Measurements from ENCODE around the gene AMMECR1. TPM values are rescaled to one million over a fixed set of nuclear protein-coding genes. Genes with fewer than 3 reads are reported as not detected.
"Not testable (repeated sequence)": the region's sequence is repeated elsewhere in the genome, so short reads cannot be mapped to it uniquely, and the experiment has no call there.

AMMECR1 gene
- total RNA-seq, 5 donors from 2014 or later (not counting 1 experiment from before 2014, with no cell fraction given), result 11.7 to 17.4 (median 12.6) TPM

GRCh38 chrX:110245011-110245410 lies 72.9 kb downstream of the AMMECR1 start:
- ChIA-PET POLR2A (no interaction called here), CTCF (interaction anchor here in 1 of 2 donors (1.0 kb wide), 1 partner anchor 67 kb away, joined by 3 read pairs; no protein-coding TSS in a partner anchor)
- ATAC-seq (replicated peaks in 1 of 4) (no peak), DNase-seq (no peak)
- Histone ChIP-seq H3K4me3 (ENCODE audit: control insufficient read depth in 1 of 2, extremely low read depth in 1 of 2, low read length in 1 of 2) (no peak overlapping the region), H3K27ac (ENCODE audit: low read length) (no peak overlapping the region), H3K9me3 (no peaks in the 10 kb centered on the region), H3K4me1 (ENCODE audit: control insufficient read depth in 1 of 2, extremely low read depth in 1 of 2, insufficient read depth in 2 of 2, low read length in 2 of 2) (peaks cover 0 to 4% of the 10 kb centered on the region in 2 experiments), H3K36me3 (ENCODE audit: control insufficient read depth in 2 of 2, extremely low read depth in 1 of 2, insufficient read depth in 1 of 2, low read length in 1 of 2) (no peaks in the 10 kb centered on the region), H3K27me3 (replicated peaks in 1 of 2; ENCODE audit: control insufficient read depth in 2 of 2, extremely low read depth in 1 of 2, insufficient read depth in 2 of 2, low read length in 1 of 2) (no peaks in the 10 kb centered on the region)
- H3K9me3 Mint-ChIP-seq, result peaks cover 0 to 11% (median 3%) of the 10 kb centered on the region in 3 donors
- peaks cover 0 to 7% of the 10 kb centered on the region in 2 donors for H3K27me3 Mint-ChIP-seq
- peaks cover 25% of the 10 kb centered on the region for H3K36me3 Mint-ChIP-seq
- peak overlapping the region; percentile 9 to 27 for H3K27ac Mint-ChIP-seq
- peaks cover 12 to 60% (median 40%) of the 10 kb centered on the region in 3 donors for H3K4me1 Mint-ChIP-seq
- H3K4me3 Mint-ChIP-seq, result no peak overlapping the region

- H3K36me3 ChIP-seq (ENCODE audit: control insufficient read depth in 2 of 2, extremely low read depth in 1 of 2, insufficient read depth in 1 of 2, low read length in 1 of 2), result no peaks in the 10 kb centered on the region
- no peaks in the 10 kb centered on the region for H3K27me3 ChIP-seq (replicated peaks in 1 of 2; ENCODE audit: control insufficient read depth in 2 of 2, extremely low read depth in 1 of 2, insufficient read depth in 2 of 2, low read length in 1 of 2)
- Mint-ChIP-seq H3K27ac (peak overlapping the region; percentile 8 to 66), H3K4me1 (peaks cover 0 to 74% (median 59%) of the 10 kb centered on the region in 3 donors), H3K27me3 (peaks cover 0 to 9% of the 10 kb centered on the region in 2 donors), H3K4me3 (no peak overlapping the region), H3K36me3 (peaks cover 26% of the 10 kb centered on the region), H3K9me3 (peaks cover 0 to 13% (median 7%) of the 10 kb centered on the region in 3 donors)
- no peak overlapping the region for H3K27ac ChIP-seq (ENCODE audit: low read length)
- POLR2A ChIA-PET, result no interaction called here
- H3K9me3 ChIP-seq, result no peaks in the 10 kb centered on the region
- ATAC-seq (replicated peaks in 1 of 4), result no peak
- no peak overlapping the region for H3K4me3 ChIP-seq (ENCODE audit: control insufficient read depth in 1 of 2, extremely low read depth in 1 of 2, low read length in 1 of 2)
- peaks cover 0 to 11% of the 10 kb centered on the region in 2 experiments for H3K4me1 ChIP-seq (ENCODE audit: control insufficient read depth in 1 of 2, extremely low read depth in 1 of 2, insufficient read depth in 2 of 2, low read length in 2 of 2)
- WGBS (ENCODE audit: insufficient coverage), result no CpG with 5 or more reads among the region's 1 CpG
- DNase-seq, result no peak
- CTCF ChIA-PET, result no interaction called here
Observed at GRCh38 chrX:110242371-110242770, 75.5 kb downstream of the AMMECR1 start.

GRCh38 chrX:110241816-110242215 lies 76.1 kb downstream of the AMMECR1 start:
- POLR2A ChIA-PET, result interaction anchor here in 1 of 2 donors (0.6 kb wide), 1 partner anchor 36 kb away, joined by 3 read pairs; no protein-coding TSS in a partner anchor
- H3K27ac Mint-ChIP-seq, result peak overlapping the region in 1 of 2 donors; percentile 61
- DNase-seq (no peak), ATAC-seq (replicated peaks in 1 of 4) (no peak)
- H3K36me3 ChIP-seq (ENCODE audit: control insufficient read depth in 2 of 2, extremely low read depth in 1 of 2, insufficient read depth in 1 of 2, low read length in 1 of 2), result no peaks in the 10 kb centered on the region
- no peak overlapping the region for H3K27ac ChIP-seq (ENCODE audit: low read length)
- WGBS (ENCODE audit: insufficient coverage), result no CpG with 5 or more reads among the region's 1 CpG
- H3K4me3 Mint-ChIP-seq, result no peak overlapping the region
- no peak overlapping the region for H3K4me3 ChIP-seq (ENCODE audit: control insufficient read depth in 1 of 2, extremely low read depth in 1 of 2, low read length in 1 of 2)
- peaks cover 0 to 9% of the 10 kb centered on the region in 2 donors for H3K27me3 Mint-ChIP-seq
- H3K4me1 Mint-ChIP-seq, result peaks cover 0 to 76% (median 61%) of the 10 kb centered on the region in 3 donors
- CTCF ChIA-PET, result no interaction called here
- H3K4me1 ChIP-seq (ENCODE audit: control insufficient read depth in 1 of 2, extremely low read depth in 1 of 2, insufficient read depth in 2 of 2, low read length in 2 of 2), result peaks cover 0 to 11% of the 10 kb centered on the region in 2 experiments
- no peaks in the 10 kb centered on the region for H3K27me3 ChIP-seq (replicated peaks in 1 of 2; ENCODE audit: control insufficient read depth in 2 of 2, extremely low read depth in 1 of 2, insufficient read depth in 2 of 2, low read length in 1 of 2)
- peaks cover 0 to 13% (median 7%) of the 10 kb centered on the region in 3 donors for H3K9me3 Mint-ChIP-seq
- H3K36me3 Mint-ChIP-seq, result peaks cover 26% of the 10 kb centered on the region
- H3K9me3 ChIP-seq, result no peaks in the 10 kb centered on the region

- H3K36me3 Mint-ChIP-seq, result peaks cover 22% of the 10 kb centered on the region
- not testable (repeated sequence) for H3K4me3 ChIP-seq (ENCODE audit: control insufficient read depth in 1 of 2, extremely low read depth in 1 of 2, low read length in 1 of 2); H3K9me3 ChIP-seq; H3K27me3 ChIP-seq (replicated peaks in 1 of 2; ENCODE audit: control insufficient read depth in 2 of 2, extremely low read depth in 1 of 2, insufficient read depth in 2 of 2, low read length in 1 of 2); H3K36me3 ChIP-seq (ENCODE audit: control insufficient read depth in 2 of 2, extremely low read depth in 1 of 2, insufficient read depth in 1 of 2, low read length in 1 of 2); H3K27me3 Mint-ChIP-seq
- no CpG with 5 or more reads among the region's 5 CpGs for WGBS (ENCODE audit: insufficient coverage)
- peaks cover 3 to 13% (median 7%) of the 10 kb centered on the region in 3 donors for H3K9me3 Mint-ChIP-seq
- ChIA-PET CTCF (interaction anchor here in 1 of 2 donors (0.5 to 1.1 kb wide), 2 partner anchors 8 to 49 kb away, joined by 3 read pairs; no protein-coding TSS in a partner anchor), POLR2A (interaction anchor here in 1 of 2 donors (0.6 kb wide), 1 partner anchor 76 kb away, joined by 3 read pairs; no protein-coding TSS in a partner anchor)
- peak; percentile 9 to 58 (median 34) for DNase-seq
- H3K4me1 Mint-ChIP-seq, result peaks cover 5 to 61% (median 51%) of the 10 kb centered on the region in 3 donors
- peak overlapping the region; percentile 88 to 94 for H3K27ac Mint-ChIP-seq
- H3K4me3 Mint-ChIP-seq, result peak overlapping the region in 2 of 3 donors; percentile 15 to 30
- H3K4me1 ChIP-seq (ENCODE audit: control insufficient read depth in 1 of 2, extremely low read depth in 1 of 2, insufficient read depth in 2 of 2, low read length in 2 of 2), result peaks cover 0 to 11% of the 10 kb centered on the region in 2 experiments
- peak; percentile 54 to 91 (median 78) for ATAC-seq (replicated peaks in 1 of 4)
- H3K27ac ChIP-seq (ENCODE audit: low read length), result peak overlapping the region; percentile 69
Observed at GRCh38 chrX:110238259-110238658, 79.6 kb downstream of the AMMECR1 start.

- Mint-ChIP-seq H3K27me3 (peaks cover 0 to 21% of the 10 kb centered on the region in 2 donors), H3K36me3 (peaks cover 20% of the 10 kb centered on the region), H3K4me1 (peaks cover 21 to 60% (median 59%) of the 10 kb centered on the region in 3 donors)
- peaks cover 8 to 12% of the 10 kb centered on the region in 2 experiments for H3K4me1 ChIP-seq (ENCODE audit: control insufficient read depth in 1 of 2, extremely low read depth in 1 of 2, insufficient read depth in 2 of 2, low read length in 2 of 2)
- H3K27me3 ChIP-seq (replicated peaks in 1 of 2; ENCODE audit: control insufficient read depth in 2 of 2, extremely low read depth in 1 of 2, insufficient read depth in 2 of 2, low read length in 1 of 2); H3K4me3 ChIP-seq (ENCODE audit: control insufficient read depth in 1 of 2, extremely low read depth in 1 of 2, low read length in 1 of 2); H3K4me3 Mint-ChIP-seq; CTCF ChIA-PET; ATAC-seq (replicated peaks in 1 of 4); H3K9me3 ChIP-seq; H3K9me3 Mint-ChIP-seq; H3K27ac Mint-ChIP-seq; H3K27ac ChIP-seq (ENCODE audit: low read length); H3K36me3 ChIP-seq (ENCODE audit: control insufficient read depth in 2 of 2, extremely low read depth in 1 of 2, insufficient read depth in 1 of 2, low read length in 1 of 2); DNase-seq; POLR2A ChIA-PET: not testable (repeated sequence)
- WGBS (ENCODE audit: insufficient coverage), result no CpG with 5 or more reads among the region's 3 CpGs
Observed at GRCh38 chrX:110231485-110231884, 86.4 kb downstream of the AMMECR1 start.

GRCh38 chrX:110229497-110230111 lies 88.3 kb downstream of the AMMECR1 start:
- not testable (repeated sequence) for H3K9me3 Mint-ChIP-seq; H3K36me3 ChIP-seq (ENCODE audit: control insufficient read depth in 2 of 2, extremely low read depth in 1 of 2, insufficient read depth in 1 of 2, low read length in 1 of 2); H3K27me3 ChIP-seq (replicated peaks in 1 of 2; ENCODE audit: control insufficient read depth in 2 of 2, extremely low read depth in 1 of 2, insufficient read depth in 2 of 2, low read length in 1 of 2); H3K9me3 ChIP-seq
- CTCF ChIA-PET, result interaction anchor here in 1 of 2 donors (0.7 to 1.2 kb wide), 3 partner anchors 9 to 69 kb away, joined by 3 to 4 read pairs (median 3); no protein-coding TSS in a partner anchor
- peak overlapping the region; percentile 15 to 54 for H3K4me3 ChIP-seq (ENCODE audit: control insufficient read depth in 1 of 2, extremely low read depth in 1 of 2, low read length in 1 of 2)
- peak overlapping the region; percentile 83 to 93 for H3K27ac Mint-ChIP-seq
- peaks cover 0 to 21% of the 10 kb centered on the region in 2 donors for H3K27me3 Mint-ChIP-seq
- H3K36me3 Mint-ChIP-seq, result peaks cover 20% of the 10 kb centered on the region
- H3K4me1 ChIP-seq (ENCODE audit: control insufficient read depth in 1 of 2, extremely low read depth in 1 of 2, insufficient read depth in 2 of 2, low read length in 2 of 2), result peaks cover 8 to 12% of the 10 kb centered on the region in 2 experiments
- H3K27ac ChIP-seq (ENCODE audit: low read length), result peak overlapping the region; percentile 57
- WGBS (ENCODE audit: insufficient coverage), result 44% methylated on average over 7 of the region's 21 CpGs
- POLR2A ChIA-PET, result interaction anchor here (0.8 to 1.1 kb wide), 3 partner anchors 20 to 89 kb away, joined by 3 to 4 read pairs (median 4); partner anchors contain the start of gene AMMECR1 (in 1 of the 2)
- ATAC-seq (replicated peaks in 1 of 4), result peak; percentile 64 to 85 (median 76)
- peaks cover 21 to 58% (median 51%) of the 10 kb centered on the region in 3 donors for H3K4me1 Mint-ChIP-seq
- peak; percentile 53 to 90 (median 80) for DNase-seq
- peak overlapping the region; percentile 59 to 80 (median 79) for H3K4me3 Mint-ChIP-seq

Measured in T-cell (primary cell).